Lung (tissue), 12 donors: ENCODE measurements around the gene TUBA8. TPM values are rescaled to one million over a fixed set of nuclear protein-coding genes. Genes with fewer than 3 reads are reported as not detected.

Experiments used
- ATAC-seq: fragments of 200-7000 bp; cut with Tn5 transposase; one replicate; pipeline ENCODE4 v1.9.1; 2020; ENCODE audit warnings: moderate number of reproducible peaks; ENCODE audit not compliant: insufficient read depth, low FRiP score
- DNase-seq, 3 donors: peaks; one replicate each; pipeline ENCODE4 v3.0.0-alpha.2; 2013 to 2017
- H3K27ac ChIP-seq, 2 donors: one replicate each; pipeline ENCODE4 v1.5.1; 2013; ENCODE audit warnings: mild to moderate bottlenecking in 2 of 2, moderate library complexity in 2 of 2, control low read depth in 1 of 2, inconsistent platforms in 1 of 2, low read depth in 1 of 2, low read length in 1 of 2
- H3K27me3 ChIP-seq, 3 donors: one replicate each; pipeline ENCODE4 v1.5.1; 2013; ENCODE audit warnings: low read length in 2 of 3; ENCODE audit not compliant: control insufficient read depth in 3 of 3, insufficient read depth in 3 of 3
- H3K36me3 ChIP-seq, 4 donors: one replicate each; pipeline ENCODE4 v1.5.1; 2013; ENCODE audit warnings: low read length in 4 of 4, mild to moderate bottlenecking in 1 of 4, moderate library complexity in 1 of 4; ENCODE audit not compliant: control insufficient read depth in 4 of 4, insufficient read depth in 4 of 4
- H3K4me1 ChIP-seq, 5 donors: one replicate each; pipeline ENCODE4 v1.5.1; 2013; ENCODE audit warnings: low read length in 5 of 5, mild to moderate bottlenecking in 2 of 5, moderate library complexity in 1 of 5; ENCODE audit not compliant: control insufficient read depth in 5 of 5, insufficient read depth in 5 of 5
- H3K4me3 ChIP-seq: one replicate; pipeline ENCODE4 v1.5.1; 2013; ENCODE audit warnings: mild to moderate bottlenecking, control low read depth, moderate library complexity
- H3K9ac ChIP-seq, 2 donors: one replicate each; pipeline ENCODE4 v1.5.1; 2013; ENCODE audit warnings: low read length in 2 of 2, control low read depth in 1 of 2; ENCODE audit not compliant: insufficient read depth in 1 of 2
- H3K9me3 ChIP-seq, 4 donors: one replicate each; pipeline ENCODE4 v1.5.1; 2013; ENCODE audit warnings: low read length in 3 of 4, mild to moderate bottlenecking in 1 of 4, moderate library complexity in 1 of 4; ENCODE audit not compliant: control insufficient read depth in 4 of 4, insufficient read depth in 3 of 4
- CTCF ChIP-seq: IDR thresholded peaks from 2 replicates; pipeline ENCODE4 v1.5.1; 2012; ENCODE audit warnings: mild to moderate bottlenecking; ENCODE audit errors: control extremely low read depth, extremely low read depth
- WGBS, 2 donors: extraction: QIAGEN DNeasy Blood & Tissue Kit; methylation state at CpG; one replicate each; pipeline ENCODE4 v1.1.7; 2013; 5-methylcytosine and 5-hydroxymethylcytosine counted together
- polyA plus RNA-seq, 2 donors: library from polyadenylated mRNA; stranded (reverse); fragments of 200-250 nt; gene quantifications; one replicate each; pipeline ENCODE4 v1.2.1, GENCODE V29; 2013
- total RNA-seq, 2 donors: library from RNA; depleted of rRNA in 1 of 2; stranded (reverse); fragments of >200 nt in 1 of 2; gene quantifications; one replicate each; pipeline ENCODE4 v1.2.1, GENCODE V29; 2014 to 2021
- donor health status: control.
- donor health status: control.
- donor health status: Bipolar disorder and iron deficiency.
- donor health status: healthy.
- donor health status: DM: yes; HTN: yes; CAD: no.

TUBA8 gene
- total and polyA plus RNA-seq, 4 donors: 0.17 to 2.1 (median 1.5) TPM

GRCh38 chr22:18145676-18146388 is 35.2 kb downstream of the TUBA8 start:
- no peak for TF ChIP-seq CTCF
- H3K36me3 ChIP-seq: no peaks in the 10 kb centered on the region
- no peak overlapping the region for H3K9ac ChIP-seq
- no peak for ATAC-seq
- no peak overlapping the region for H3K27ac ChIP-seq
- no peak overlapping the region for H3K4me3 ChIP-seq
- H3K9me3 ChIP-seq: no peaks in the 10 kb centered on the region
- no peaks in the 10 kb centered on the region for H3K27me3 ChIP-seq
- WGBS, 2 donors: 82 to 85% methylated on average over 23 of the region's 23 CpGs
- DNase-seq: peak in 1 of 3 donors; percentile 32
- peaks cover 0 to 14% (median 0%) of the 10 kb centered on the region in 5 donors for H3K4me1 ChIP-seq

- no peaks in the 10 kb centered on the region for H3K27me3 ChIP-seq
- H3K9ac ChIP-seq: no peak overlapping the region
- peaks cover 0 to 14% (median 0%) of the 10 kb centered on the region in 5 donors for H3K4me1 ChIP-seq
- no peak for ATAC-seq
- DNase-seq: no peak
- H3K27ac ChIP-seq: no peak overlapping the region
- 77 to 89% methylated on average over 3 of the region's 3 CpGs for WGBS, 2 donors
- TF ChIP-seq CTCF: no peak
- no peaks in the 10 kb centered on the region for H3K9me3 ChIP-seq
- H3K36me3 ChIP-seq: no peaks in the 10 kb centered on the region
- no peak overlapping the region for H3K4me3 ChIP-seq
Observed at GRCh38 chr22:18146389-18146753, 35.8 kb downstream of the TUBA8 start.

DNA sequence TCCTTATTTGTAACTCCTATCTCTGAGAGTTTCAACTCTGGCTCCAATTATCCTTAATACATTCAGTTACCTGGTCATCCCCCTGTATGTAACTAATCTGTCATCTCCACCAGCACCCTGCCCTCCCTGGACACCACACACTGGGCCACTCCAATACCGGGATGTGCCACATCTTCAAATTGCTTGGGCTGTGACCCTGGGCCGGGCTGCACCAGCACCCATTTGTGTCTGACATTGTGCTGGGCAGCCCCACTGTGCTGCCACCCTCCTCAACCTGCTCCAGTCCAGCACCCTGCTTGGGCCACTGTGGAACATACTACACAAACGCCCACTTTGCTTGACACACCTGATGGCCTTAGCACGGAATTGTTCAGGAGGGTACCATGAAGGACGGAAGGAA is 37.2 kb downstream of the TUBA8 start:
- DNase-seq (no peak), ATAC-seq (no peak)
- WGBS, 2 donors: 99% methylated on average over 5 of the region's 5 CpGs
- H3K4me1 ChIP-seq: peaks cover 0 to 17% (median 0%) of the 10 kb centered on the region in 5 donors
- no peak overlapping the region for H3K27ac ChIP-seq
- TF ChIP-seq CTCF: no peak
- no peaks in the 10 kb centered on the region for H3K36me3 ChIP-seq
- H3K4me3 ChIP-seq: no peak overlapping the region
- no peaks in the 10 kb centered on the region for H3K9me3 ChIP-seq
- H3K27me3 ChIP-seq: no peaks in the 10 kb centered on the region
- no peak overlapping the region for H3K9ac ChIP-seq
